ENCODE results near the gene KRTAP2-4.
"Not testable (repeated sequence)": the region's sequence is repeated elsewhere in the genome, so short reads cannot be mapped to it uniquely, and the experiment has no call there.

KRTAP2-4 gene

GRCh38 chr17:41054025-41054424 is 11.7 kb downstream of the KRTAP2-4 start:
- DNase-seq: no peak
- no peak for TF ChIP-seq POLR2A (IDR thresholded peaks at IDR 0.05; ENCODE audit: low read length)
- no peak for TF ChIP-seq GATA1 (IDR thresholded peaks at IDR 0.05; ENCODE audit: low read depth, low read length)

- no peak for DNase-seq
- TF ChIP-seq GATA1 (IDR thresholded peaks at IDR 0.05; ENCODE audit: low read depth, low read length): no peak
- no peak for TF ChIP-seq POLR2A (IDR thresholded peaks at IDR 0.05; ENCODE audit: low read length)
Measured at GRCh38 chr17:41052566-41052965, 13.1 kb downstream of the KRTAP2-4 start.

- no peak for DNase-seq
- no peak for TF ChIP-seq POLR2A (IDR thresholded peaks at IDR 0.05; ENCODE audit: low read length)
- TF ChIP-seq GATA1 (IDR thresholded peaks at IDR 0.05; ENCODE audit: low read depth, low read length): no peak
Measured at GRCh38 chr17:41049110-41049509, 16.6 kb downstream of the KRTAP2-4 start.

GRCh38 chr17:41048441-41048840 is 17.2 kb downstream of the KRTAP2-4 start:
- TF ChIP-seq POLR2A (IDR thresholded peaks at IDR 0.05; ENCODE audit: low read length) (no peak), GATA1 (IDR thresholded peaks at IDR 0.05; ENCODE audit: low read depth, low read length) (no peak)
- no peak for DNase-seq

GRCh38 chr17:41046735-41047465 is 18.8 kb downstream of the KRTAP2-4 start, which contains the start of gene KRTAP2-1:
Gene KRTAP2-1 (minus strand): TSS chr17:41047316. CDS start chr17:41047267, 49 bp downstream.
- not testable (repeated sequence) for DNase-seq

GRCh38 chr17:41042953-41043352 is 22.7 kb downstream of the KRTAP2-4 start:
- no peak for TF ChIP-seq GATA1 (IDR thresholded peaks at IDR 0.05; ENCODE audit: low read depth, low read length)
- no peak for TF ChIP-seq POLR2A (IDR thresholded peaks at IDR 0.05; ENCODE audit: low read length)
- DNase-seq: no peak

- not testable (repeated sequence) for DNase-seq
Measured at GRCh38 chr17:41040783-41041571, 24.7 kb downstream of the KRTAP2-4 start, which contains the start of gene KRTAP1-1. Gene KRTAP1-1 (minus strand): TSS chr17:41041450. CDS start chr17:41041397, 53 bp downstream.

GRCh38 chr17:41037853-41038350 is 27.8 kb downstream of the KRTAP2-4 start:
- TF ChIP-seq GATA1 (IDR thresholded peaks at IDR 0.05; ENCODE audit: low read depth, low read length) (no peak), POLR2A (IDR thresholded peaks at IDR 0.05; ENCODE audit: low read length) (no peak)
- DNase-seq: no peak

- not testable (repeated sequence) for DNase-seq
Measured at GRCh38 chr17:41034346-41034935, 31.2 kb downstream of the KRTAP2-4 start, which contains the start of gene KRTAP1-3. Gene KRTAP1-3 (minus strand): TSS chr17:41034874. CDS start chr17:41034821, 53 bp downstream.

GRCh38 chr17:41029633-41030245 is 35.9 kb downstream of the KRTAP2-4 start, which contains the start of gene KRTAP1-4:
Gene KRTAP1-4 (minus strand): TSS chr17:41030195. CDS start chr17:41030078, 117 bp downstream.
- TF ChIP-seq GATA1 (IDR thresholded peaks at IDR 0.05; ENCODE audit: low read depth, low read length) (no peak), POLR2A (IDR thresholded peaks at IDR 0.05; ENCODE audit: low read length) (no peak)
- no peak for DNase-seq

GRCh38 chr17:41026715-41027471 is 38.8 kb downstream of the KRTAP2-4 start, which contains the start of gene KRTAP1-5:
Gene KRTAP1-5 (minus strand): TSS chr17:41027208. CDS start chr17:41027155, 53 bp downstream.
- TF ChIP-seq GATA1 (IDR thresholded peaks at IDR 0.05; ENCODE audit: low read depth, low read length) (no peak), POLR2A (IDR thresholded peaks at IDR 0.05; ENCODE audit: low read length) (no peak)
- DNase-seq: no peak

- DNase-seq: no peak
- TF ChIP-seq GATA1 (IDR thresholded peaks at IDR 0.05; ENCODE audit: low read depth, low read length) (no peak), POLR2A (IDR thresholded peaks at IDR 0.05; ENCODE audit: low read length) (no peak)
Measured at GRCh38 chr17:41024697-41025096, 41.0 kb downstream of the KRTAP2-4 start.

GRCh38 chr17:41020336-41020735 is 45.3 kb downstream of the KRTAP2-4 start:
- TF ChIP-seq POLR2A (IDR thresholded peaks at IDR 0.05; ENCODE audit: low read length): no peak
- no peak for TF ChIP-seq GATA1 (IDR thresholded peaks at IDR 0.05; ENCODE audit: low read depth, low read length)
- no peak for DNase-seq

All from erythroblast (primary cell).